Measurements from ENCODE around the gene NCK2.
"Not testable (repeated sequence)": the region's sequence is repeated elsewhere in the genome, so short reads cannot be mapped to it uniquely, and the experiment has no call there.

NCK2 gene

GRCh38 chr2:105895990-105896764, 151.5 kb downstream of the NCK2 start:
- DNase-seq, result no peak

- no peak for DNase-seq
Observed at GRCh38 chr2:105896765-105897163, 152.1 kb downstream of the NCK2 start.

- DNase-seq, result not testable (repeated sequence)
Observed at GRCh38 chr2:105897694-105898093, 153.0 kb downstream of the NCK2 start.

- DNase-seq, result no peak
Observed at GRCh38 chr2:105903051-105903674, 158.5 kb downstream of the NCK2 start.

- no peak for DNase-seq
Observed at GRCh38 chr2:105904938-105905337, 160.2 kb downstream of the NCK2 start.

GRCh38 chr2:105906481-105906880, 161.8 kb downstream of the NCK2 start:
- no peak for DNase-seq

GRCh38 chr2:105907184-105907583, 162.5 kb downstream of the NCK2 start:
- no peak for DNase-seq

- DNase-seq, result no peak
Observed at GRCh38 chr2:105909215-105909614, 164.5 kb downstream of the NCK2 start.

GRCh38 chr2:105910497-105911238, 166.0 kb downstream of the NCK2 start:
- DNase-seq, result no peak

- no peak for DNase-seq
Observed at GRCh38 chr2:105911425-105911824, 166.7 kb downstream of the NCK2 start.

- DNase-seq, result no peak
Observed at GRCh38 chr2:105912081-105912480, 167.4 kb downstream of the NCK2 start.

GRCh38 chr2:105915005-105915558, 170.4 kb downstream of the NCK2 start:
- DNase-seq, result no peak

GRCh38 chr2:105917226-105917625, 172.5 kb downstream of the NCK2 start:
- no peak for DNase-seq

- no peak for DNase-seq
Observed at GRCh38 chr2:105917688-105918087, 173.0 kb downstream of the NCK2 start.

- no peak for DNase-seq
Observed at GRCh38 chr2:105919191-105919811, 174.6 kb downstream of the NCK2 start.

- peak; percentile 51 to 52 for DNase-seq
Observed at GRCh38 chr2:105919826-105920225, 175.1 kb downstream of the NCK2 start.

- no peak for DNase-seq
Observed at GRCh38 chr2:105924271-105924670, 179.6 kb downstream of the NCK2 start.

GRCh38 chr2:105924932-105925331, 180.2 kb downstream of the NCK2 start:
- no peak for DNase-seq

GRCh38 chr2:105925390-105925789, 180.7 kb downstream of the NCK2 start:
- DNase-seq, result no peak

- peak; percentile 38 to 46 for DNase-seq
Observed at GRCh38 chr2:105926960-105927678, 182.4 kb downstream of the NCK2 start.

GRCh38 chr2:105928086-105928485, 183.4 kb downstream of the NCK2 start:
- no peak for DNase-seq

GRCh38 chr2:105928563-105928962, 183.9 kb downstream of the NCK2 start:
- no peak for DNase-seq

All from activated CD4-positive, alpha-beta T cell treated with anti-CD3 and anti-CD28 coated beads, Interleukin-2, amount 50 U/mL, for 4 hours (primary cell).